A549 (cell line): ENCODE data around the gene ST6GALNAC1. TPM values are rescaled to one million over a fixed set of nuclear protein-coding genes. Genes with fewer than 3 reads are reported as not detected.

Experiments
- ATAC-seq, 2 experiments: fragments of 200-7000 bp in 1 of 2; fragments of >200 bp in 1 of 2; cut with Nextera tagmentation in 1 of 2; cut with Tn5 transposase in 1 of 2; 3 replicates each; pipeline versions ENCODE4 v1.8.0 to v1.9.1; 2018 to 2020; ENCODE audit warnings: mild to moderate bottlenecking in 1 of 2, moderate library complexity in 1 of 2
- CTCF ChIA-PET: fragments of 300-600 bp; sonication (Branson Sonifier 250); formaldehyde crosslinking; extraction: SDS; loops from one replicate; lab custom pipeline; 2021; ENCODE audit warnings: antibody characterized with exemption, inconsistent platforms; lab: Yijun Ruan, JAX
- POLR2A ChIA-PET: fragments of 350-600 bp; formaldehyde crosslinking; extraction: SDS; loops from one replicate; lab custom pipeline; 2021; ENCODE audit warnings: antibody characterized with exemption, inconsistent platforms; lab: Yijun Ruan, JAX
- DNase-seq, 2 experiments: peaks; one replicate each; pipeline versions ENCODE4 v3.0.0 to v3.0.0-alpha.2; 2011 to 2016; ENCODE audit warnings: low read depth in 1 of 2, low spot score in 1 of 2
- FAIRE-seq: peaks from 2 replicates; lab custom pipeline; 2011; peaks lifted over from hg19 to GRCh38; lab: Jason Lieb, UNC
- H3K27ac ChIP-seq, 2 experiments: fragments of >200 bp; sonication (Bioruptor Twin); formaldehyde crosslinking; 3 replicates each; pipeline ENCODE4 v1.5.1; 2016 to 2017
- H3K4me1 ChIP-seq: fragments of >200 bp; sonication (Bioruptor Twin); formaldehyde crosslinking; 3 replicates; pipeline ENCODE4 v1.6.1; 2016
- H3K4me2 ChIP-seq: fragments of >200 bp; sonication (Bioruptor Twin); formaldehyde crosslinking; 3 replicates; pipeline ENCODE4 v1.6.1; 2016
- H3K4me3 ChIP-seq: fragments of >200 bp; sonication (Bioruptor Twin); formaldehyde crosslinking; 3 replicates; pipeline ENCODE4 v1.5.1; 2016
- H3K9me3 ChIP-seq: fragments of >200 bp; sonication (Bioruptor Twin); formaldehyde crosslinking; 3 replicates; pipeline ENCODE4 v1.6.1; 2016
- CBX8 ChIP-seq: fragments of 200-600 bp; sonication (generic); IDR thresholded peaks from 2 replicates; pipeline ENCODE4 v1.6.1; 2016
- CEBPB ChIP-seq, 2 experiments: fragments of >200 bp in 1 of 2; sonication (Bioruptor Twin) in 1 of 2; formaldehyde crosslinking in 1 of 2; IDR thresholded peaks; 2 replicates each; pipeline ENCODE4 v1.6.1; 2012 to 2016
- CHD2 ChIP-seq: fragments of 150-350 bp; IDR thresholded peaks from 2 replicates; pipeline ENCODE4 v1.6.1; 2014; ENCODE audit warnings: low read length; ENCODE audit not compliant: partially characterized antibody
- EHF ChIP-seq: fragments of 250-450 bp; sonication (Bioruptor Pico); IDR thresholded peaks from 2 replicates; pipeline ENCODE4 v1.5.0; 2020; ENCODE audit warnings: mild to moderate bottlenecking
- EHMT2 ChIP-seq: fragments of 200-600 bp; sonication (generic); IDR thresholded peaks from 2 replicates; pipeline ENCODE4 v1.6.1; 2016; ENCODE audit warnings: antibody characterized with exemption, low read depth, mild to moderate bottlenecking, moderate library complexity
- EP300 ChIP-seq, 2 experiments: fragments of >200 bp; sonication (Bioruptor Twin); formaldehyde crosslinking; IDR thresholded peaks; 2 replicates in 1 of 2; 3 replicates in 1 of 2; pipeline ENCODE4 v1.6.1; 2016 to 2017
- FOSL2 ChIP-seq, 2 experiments: fragments of 450-650 bp in 1 of 2; fragments of >200 bp in 1 of 2; sonication (Bioruptor Twin) in 1 of 2; formaldehyde crosslinking; IDR thresholded peaks; 2 replicates each; pipeline versions ENCODE4 v1.5.0 to v1.6.1; 2016 to 2020; ENCODE audit warnings: mild to moderate bottlenecking in 1 of 2, moderate library complexity in 1 of 2
- GATA3 ChIP-seq: IDR thresholded peaks from 2 replicates; pipeline ENCODE4 v1.6.1; 2012; ENCODE audit warnings: borderline replicate concordance
- HEYL ChIP-seq: fragments of 250-450 bp; sonication (Bioruptor Pico); IDR thresholded peaks from 2 replicates; pipeline ENCODE4 v1.8.0; 2021; ENCODE audit warnings: mild to moderate bottlenecking, moderate library complexity
- JUNB ChIP-seq: fragments of >200 bp; sonication (Bioruptor Twin); formaldehyde crosslinking; IDR thresholded peaks from 2 replicates; pipeline ENCODE4 v1.6.1; 2016
- KDM5A ChIP-seq: fragments of 200-600 bp; sonication (generic); IDR thresholded peaks from 2 replicates; pipeline ENCODE4 v1.6.1; 2016; ENCODE audit warnings: antibody characterized with exemption, mild to moderate bottlenecking
- MAFK ChIP-seq: fragments of 450-650 bp; IDR thresholded peaks from 2 replicates; pipeline ENCODE4 v1.6.1; 2014; ENCODE audit not compliant: partially characterized antibody
- MYC ChIP-seq: IDR thresholded peaks from 2 replicates; pipeline ENCODE4 v1.6.1; 2012; ENCODE audit warnings: mild to moderate bottlenecking, inconsistent platforms, low read length, improper control_type of control experiment, borderline replicate concordance
- NFE2L2 ChIP-seq: fragments of 150-350 bp; conservative IDR thresholded peaks from 2 replicates; pipeline ENCODE4 v1.6.1; 2014; ENCODE audit warnings: low read length
- PHF8 ChIP-seq: fragments of 200-600 bp; sonication (generic); IDR thresholded peaks from 2 replicates; pipeline ENCODE4 v1.6.1; 2016; ENCODE audit warnings: low read depth, mild to moderate bottlenecking, antibody characterized with exemption, moderate library complexity, borderline replicate concordance
- RARB ChIP-seq: fragments of 250-450 bp; sonication (Bioruptor Pico); IDR thresholded peaks from 2 replicates; pipeline ENCODE4 v1.8.0; 2021; ENCODE audit warnings: mild to moderate bottlenecking, moderate library complexity
- RCOR1 ChIP-seq: fragments of 150-350 bp; IDR thresholded peaks from 2 replicates; pipeline ENCODE4 v1.6.1; 2014; ENCODE audit warnings: antibody characterized with exemption, low read length, low read depth
- RFX5 ChIP-seq: fragments of 450-650 bp; IDR thresholded peaks from 2 replicates; pipeline ENCODE4 v1.7.1; 2014; ENCODE audit warnings: antibody characterized with exemption, mild to moderate bottlenecking, moderate library complexity
- RNF2 ChIP-seq: fragments of 200-600 bp; sonication (generic); IDR thresholded peaks from 2 replicates; pipeline ENCODE4 v1.6.1; 2016; ENCODE audit warnings: low read depth, mild to moderate bottlenecking, antibody characterized with exemption, moderate library complexity, borderline replicate concordance
- TFCP2L1 ChIP-seq: fragments of 250-450 bp; sonication (Bioruptor Pico); IDR thresholded peaks from 2 replicates; pipeline ENCODE4 v1.5.0; 2021; ENCODE audit warnings: mild to moderate bottlenecking
- ZSCAN20 ChIP-seq: fragments of 250-450 bp; sonication (Bioruptor Pico); IDR thresholded peaks from 2 replicates; pipeline ENCODE4 v1.8.0; 2022; ENCODE audit warnings: mild to moderate bottlenecking, moderate library complexity
- WGBS: methylation state at CpG from one replicate; pipeline ENCODE4 v1.1.6; 2017; ENCODE audit errors: missing lambda C conversion rate; 5-methylcytosine and 5-hydroxymethylcytosine counted together
- polyA plus RNA-seq, 4 experiments: library from polyadenylated mRNA; depleted of rRNA in 3 of 4; stranded (reverse); fragments of >200 nt; fragmentation: RNase III in 1 of 4; extraction: RNeasy Plus Mini Kit Qiagen cat#74134 plus additional on column Dnase treatment in 1 of 4; gene quantifications; 2 replicates in 3 of 4; 3 replicates in 1 of 4; pipeline ENCODE4 v1.2.3, GENCODE V29; 2011 to 2017
- TF ChIP-seq, protein P1 (sequence below): IDR thresholded peaks from 2 replicates; pipeline ENCODE4 v1.6.1; 2012; ENCODE audit warnings: low read depth, borderline replicate concordance
- TF ChIP-seq, protein P2 (sequence below): IDR thresholded peaks from 2 replicates; pipeline ENCODE4 v1.6.1; 2012
- TF ChIP-seq, protein P3 (sequence below): fragments of 200-600 bp; sonication (generic); IDR thresholded peaks from 2 replicates; pipeline ENCODE4 v1.6.1; 2016; ENCODE audit warnings: antibody characterized with exemption, mild to moderate bottlenecking, moderate library complexity
- TF ChIP-seq, protein P4 (sequence below): fragments of 150-350 bp; IDR thresholded peaks from 2 replicates; pipeline ENCODE4 v1.6.1; 2014; ENCODE audit warnings: low read depth, mild to moderate bottlenecking, low read length
- TF ChIP-seq, protein P5 (sequence below): fragments of >200 bp; sonication (Bioruptor Twin); formaldehyde crosslinking; IDR thresholded peaks from 2 replicates; pipeline ENCODE4 v1.6.1; 2016

Gene ST6GALNAC1
- polyA plus RNA-seq, 2 of the 4 experiments (the other 2 are of a cell fraction), result 0.27 to 0.72 TPM

DNA sequence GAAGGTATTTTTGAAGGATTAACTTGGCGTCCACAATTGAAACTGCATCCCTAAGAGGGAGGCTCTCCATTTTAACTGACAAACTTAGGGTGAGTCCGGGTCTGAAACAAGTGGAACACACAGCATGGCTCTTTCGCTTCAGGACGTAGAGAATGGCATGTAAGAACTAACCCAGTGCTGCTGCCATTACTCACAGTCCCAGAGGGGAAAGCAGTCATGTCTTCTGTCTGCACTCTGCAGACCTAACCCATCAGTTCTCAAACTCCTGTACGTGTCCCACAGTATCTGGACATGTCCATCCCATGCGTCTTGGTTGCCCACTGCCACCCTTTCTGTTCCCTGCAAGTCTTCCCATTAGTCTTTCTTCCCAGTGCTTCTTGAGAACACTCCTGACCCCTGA is 563 bp downstream of the ST6GALNAC1 start:
- 88% methylated on average over 6 of the region's 6 CpGs for WGBS
- Histone ChIP-seq H3K4me2 (no peak overlapping the region), H3K4me1 (peaks cover 41% of the 10 kb centered on the region), H3K4me3 (no peak overlapping the region), H3K27ac (peak overlapping the region; percentile 14 to 65; a peak in 5 of 6 replicates), H3K9me3 (peaks cover 5% of the 10 kb centered on the region; the same call in 1 of the 3 replicates)
- FAIRE-seq (no peak), ATAC-seq (no peak), DNase-seq (no peak)
- ChIA-PET POLR2A (no interaction called here), CTCF (interaction anchor here (0.7 to 6.0 kb wide), 3 partner anchors 11 to 184 kb away, joined by 3 to 60 read pairs (median 8); no protein-coding TSS in a partner anchor)
- TF ChIP-seq EHMT2 (no peak), TFCP2L1 (CRISPR knock-in tag) (no peak), CHD2 (no peak)

DNA sequence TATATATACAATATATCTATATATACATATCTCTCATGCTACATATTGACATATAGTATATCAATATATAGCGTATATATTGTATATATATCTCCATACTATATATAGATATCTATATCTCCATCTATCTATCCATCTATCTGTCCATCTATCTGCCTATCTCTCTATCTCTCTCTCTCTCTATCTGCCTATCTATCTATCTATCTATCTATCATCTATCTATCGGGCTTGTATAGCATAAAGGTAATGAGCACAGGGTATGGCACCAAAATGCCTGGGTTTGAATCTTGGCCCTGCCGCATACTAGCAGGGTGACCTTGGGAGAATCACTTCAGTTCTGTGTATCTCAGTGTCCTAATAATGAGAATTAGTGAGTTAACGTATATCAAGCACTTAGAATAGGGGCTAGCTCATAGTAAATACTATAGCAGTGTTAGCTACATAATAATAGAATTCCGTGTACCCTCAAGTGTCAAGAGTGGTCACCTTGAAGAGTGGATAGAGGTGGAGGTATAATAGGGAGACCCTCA is 1.5 kb downstream of the ST6GALNAC1 start:
- FAIRE-seq (no peak), ATAC-seq (no peak), DNase-seq (no peak)
- Histone ChIP-seq H3K4me2 (peak overlapping the region; percentile 65), H3K27ac (peak overlapping the region; percentile 14 to 65), H3K4me1 (peaks cover 41% of the 10 kb centered on the region), H3K9me3 (peaks cover 5% of the 10 kb centered on the region; the same call in 1 of the 3 replicates), H3K4me3 (no peak overlapping the region)
- TF ChIP-seq, protein P1, sequence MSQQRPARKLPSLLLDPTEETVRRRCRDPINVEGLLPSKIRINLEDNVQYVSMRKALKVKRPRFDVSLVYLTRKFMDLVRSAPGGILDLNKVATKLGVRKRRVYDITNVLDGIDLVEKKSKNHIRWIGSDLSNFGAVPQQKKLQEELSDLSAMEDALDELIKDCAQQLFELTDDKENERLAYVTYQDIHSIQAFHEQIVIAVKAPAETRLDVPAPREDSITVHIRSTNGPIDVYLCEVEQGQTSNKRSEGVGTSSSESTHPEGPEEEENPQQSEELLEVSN, result no peak
- TF ChIP-seq RNF2 (no peak), KDM5A (no peak), MAFK (no peak), NFE2L2 (no peak), CBX8 (no peak), MYC (no peak), RARB (CRISPR knock-in tag) (no peak)
- TF ChIP-seq, protein P2, sequence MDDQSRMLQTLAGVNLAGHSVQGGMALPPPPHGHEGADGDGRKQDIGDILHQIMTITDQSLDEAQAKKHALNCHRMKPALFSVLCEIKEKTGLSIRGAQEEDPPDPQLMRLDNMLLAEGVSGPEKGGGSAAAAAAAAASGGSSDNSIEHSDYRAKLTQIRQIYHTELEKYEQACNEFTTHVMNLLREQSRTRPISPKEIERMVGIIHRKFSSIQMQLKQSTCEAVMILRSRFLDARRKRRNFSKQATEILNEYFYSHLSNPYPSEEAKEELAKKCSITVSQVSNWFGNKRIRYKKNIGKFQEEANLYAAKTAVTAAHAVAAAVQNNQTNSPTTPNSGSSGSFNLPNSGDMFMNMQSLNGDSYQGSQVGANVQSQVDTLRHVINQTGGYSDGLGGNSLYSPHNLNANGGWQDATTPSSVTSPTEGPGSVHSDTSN, result no peak
- TF ChIP-seq, protein P3, sequence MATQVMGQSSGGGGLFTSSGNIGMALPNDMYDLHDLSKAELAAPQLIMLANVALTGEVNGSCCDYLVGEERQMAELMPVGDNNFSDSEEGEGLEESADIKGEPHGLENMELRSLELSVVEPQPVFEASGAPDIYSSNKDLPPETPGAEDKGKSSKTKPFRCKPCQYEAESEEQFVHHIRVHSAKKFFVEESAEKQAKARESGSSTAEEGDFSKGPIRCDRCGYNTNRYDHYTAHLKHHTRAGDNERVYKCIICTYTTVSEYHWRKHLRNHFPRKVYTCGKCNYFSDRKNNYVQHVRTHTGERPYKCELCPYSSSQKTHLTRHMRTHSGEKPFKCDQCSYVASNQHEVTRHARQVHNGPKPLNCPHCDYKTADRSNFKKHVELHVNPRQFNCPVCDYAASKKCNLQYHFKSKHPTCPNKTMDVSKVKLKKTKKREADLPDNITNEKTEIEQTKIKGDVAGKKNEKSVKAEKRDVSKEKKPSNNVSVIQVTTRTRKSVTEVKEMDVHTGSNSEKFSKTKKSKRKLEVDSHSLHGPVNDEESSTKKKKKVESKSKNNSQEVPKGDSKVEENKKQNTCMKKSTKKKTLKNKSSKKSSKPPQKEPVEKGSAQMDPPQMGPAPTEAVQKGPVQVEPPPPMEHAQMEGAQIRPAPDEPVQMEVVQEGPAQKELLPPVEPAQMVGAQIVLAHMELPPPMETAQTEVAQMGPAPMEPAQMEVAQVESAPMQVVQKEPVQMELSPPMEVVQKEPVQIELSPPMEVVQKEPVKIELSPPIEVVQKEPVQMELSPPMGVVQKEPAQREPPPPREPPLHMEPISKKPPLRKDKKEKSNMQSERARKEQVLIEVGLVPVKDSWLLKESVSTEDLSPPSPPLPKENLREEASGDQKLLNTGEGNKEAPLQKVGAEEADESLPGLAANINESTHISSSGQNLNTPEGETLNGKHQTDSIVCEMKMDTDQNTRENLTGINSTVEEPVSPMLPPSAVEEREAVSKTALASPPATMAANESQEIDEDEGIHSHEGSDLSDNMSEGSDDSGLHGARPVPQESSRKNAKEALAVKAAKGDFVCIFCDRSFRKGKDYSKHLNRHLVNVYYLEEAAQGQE, result no peak
- POLR2A ChIA-PET, result interaction anchor here (0.5 kb wide), 1 partner anchor 37 kb away, joined by 4 read pairs; no protein-coding TSS in a partner anchor
- CTCF ChIA-PET, result interaction anchor here (0.6 to 6.0 kb wide), 6 partner anchors 13 to 183 kb away, joined by 3 to 60 read pairs (median 3); no protein-coding TSS in a partner anchor
- WGBS, result 91% methylated on average over 5 of the region's 5 CpGs

DNA sequence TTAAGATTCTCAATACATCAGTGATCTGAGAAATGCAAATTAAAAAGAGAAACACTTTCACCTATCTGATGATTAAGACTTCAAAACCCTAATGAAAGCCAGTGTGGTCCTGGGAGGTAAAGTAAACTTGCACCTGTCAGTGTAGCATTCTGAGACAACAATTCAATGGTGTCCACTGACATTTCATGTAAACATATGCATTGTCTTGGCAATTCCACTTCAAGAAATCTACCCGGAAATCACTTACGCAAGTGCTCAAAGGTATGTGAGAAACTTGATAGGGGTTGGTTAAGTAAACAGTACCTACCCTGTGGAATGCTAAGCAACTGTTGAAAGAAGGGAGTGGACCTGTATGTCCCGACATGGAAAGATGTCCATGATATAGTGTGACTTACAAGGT is 2.1 kb downstream of the ST6GALNAC1 start:
- H3K27ac ChIP-seq, result peak overlapping the region; percentile 62 to 78; a peak in 5 of 6 replicates
- 4% methylated on average over 3 of the region's 3 CpGs for WGBS
- ATAC-seq (peak; percentile 68 to 69; a peak in 5 of 6 replicates), DNase-seq (peak; percentile 71 to 92), FAIRE-seq (peak; percentile 79)
- peak overlapping the region; percentile 65 for H3K4me2 ChIP-seq
- no peak overlapping the region for H3K4me3 ChIP-seq
- peaks cover 41% of the 10 kb centered on the region for H3K4me1 ChIP-seq
- peaks cover 5% of the 10 kb centered on the region; the same call in 1 of the 3 replicates for H3K9me3 ChIP-seq
- POLR2A ChIA-PET, result interaction anchor here (1.0 kb wide), 1 partner anchor 30 kb away, joined by 3 read pairs; no protein-coding TSS in a partner anchor
- CTCF ChIA-PET, result interaction anchor here (1.1 to 6.0 kb wide), 4 partner anchors 13 to 118 kb away, joined by 3 to 60 read pairs (median 6); no protein-coding TSS in a partner anchor
- peak; percentile 37; the same call in 1 of the 2 replicates for TF ChIP-seq RFX5
- TF ChIP-seq FOSL2 (IDR thresholded peaks at IDR 0.05), result no peak; the same call in 1 of the 2 replicates
- peak; percentile 43 for TF ChIP-seq FOSL2 (CRISPR knock-in tag; IDR thresholded peaks at IDR 0.05)
- TF ChIP-seq EP300 (IDR thresholded peaks at IDR 0.05), result peak; percentile 63 to 83; a peak in 3 of 5 replicates
- TF ChIP-seq CHD2, result no peak
- no peak for TF ChIP-seq PHF8
- no peak for TF ChIP-seq HEYL (CRISPR knock-in tag)
- TF ChIP-seq TFCP2L1 (CRISPR knock-in tag), result no peak
- TF ChIP-seq, protein P4, sequence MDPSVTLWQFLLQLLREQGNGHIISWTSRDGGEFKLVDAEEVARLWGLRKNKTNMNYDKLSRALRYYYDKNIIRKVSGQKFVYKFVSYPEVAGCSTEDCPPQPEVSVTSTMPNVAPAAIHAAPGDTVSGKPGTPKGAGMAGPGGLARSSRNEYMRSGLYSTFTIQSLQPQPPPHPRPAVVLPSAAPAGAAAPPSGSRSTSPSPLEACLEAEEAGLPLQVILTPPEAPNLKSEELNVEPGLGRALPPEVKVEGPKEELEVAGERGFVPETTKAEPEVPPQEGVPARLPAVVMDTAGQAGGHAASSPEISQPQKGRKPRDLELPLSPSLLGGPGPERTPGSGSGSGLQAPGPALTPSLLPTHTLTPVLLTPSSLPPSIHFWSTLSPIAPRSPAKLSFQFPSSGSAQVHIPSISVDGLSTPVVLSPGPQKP, result no peak
- TF ChIP-seq EHF (CRISPR knock-in tag), result peak; percentile 61; the same call in 1 of the 2 replicates
- peak; percentile 81 for TF ChIP-seq GATA3
- TF ChIP-seq RCOR1, result no peak
- peak; percentile 89 to 94 for TF ChIP-seq CEBPB (IDR thresholded peaks at IDR 0.05)
- TF ChIP-seq JUNB, result 0 out of 2 replicates have a peak, but pooled peaks have one; percentile 39
- no peak for TF ChIP-seq ZSCAN20 (CRISPR knock-in tag)
- no peak for TF ChIP-seq RNF2
- TF ChIP-seq, protein P5, sequence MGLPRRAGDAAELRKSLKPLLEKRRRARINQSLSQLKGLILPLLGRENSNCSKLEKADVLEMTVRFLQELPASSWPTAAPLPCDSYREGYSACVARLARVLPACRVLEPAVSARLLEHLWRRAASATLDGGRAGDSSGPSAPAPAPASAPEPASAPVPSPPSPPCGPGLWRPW, result peak; percentile 46; the same call in 1 of the 2 replicates
